Measurements from ENCODE around the gene STOX2.

The STOX2 gene

GRCh38 chr4:183969596-183969995 lies 64.5 kb downstream of the STOX2 start:
- TF ChIP-seq CREB5 (CRISPR knock-in tag; IDR thresholded peaks at IDR 0.05; ENCODE audit: low read depth) (no peak), ZNF70 (CRISPR knock-in tag; IDR thresholded peaks at IDR 0.05) (no peak)
- no peak for ATAC-seq

- no peak for ATAC-seq
- TF ChIP-seq RARB (CRISPR knock-in tag; IDR thresholded peaks at IDR 0.05) = no peak
- TF ChIP-seq POU6F1 (CRISPR knock-in tag; IDR thresholded peaks at IDR 0.05; ENCODE audit: borderline replicate concordance, low read depth) = no peak
- no peak for TF ChIP-seq ZFP3 (CRISPR knock-in tag; IDR thresholded peaks at IDR 0.05)
- no peak for TF ChIP-seq ZNF70 (CRISPR knock-in tag; IDR thresholded peaks at IDR 0.05)
- TF ChIP-seq TSHZ2 (CRISPR knock-in tag; IDR thresholded peaks at IDR 0.05) = no peak
- TF ChIP-seq ZFP30 (CRISPR knock-in tag; IDR thresholded peaks at IDR 0.05) = no peak
- TF ChIP-seq PPARA (CRISPR knock-in tag; IDR thresholded peaks at IDR 0.05; ENCODE audit: borderline replicate concordance) = no peak
- no peak for TF ChIP-seq CREB5 (CRISPR knock-in tag; IDR thresholded peaks at IDR 0.05; ENCODE audit: low read depth)
- TF ChIP-seq ISL1 (CRISPR knock-in tag; IDR thresholded peaks at IDR 0.05) = no peak
- TF ChIP-seq OSR1 (CRISPR knock-in tag; IDR thresholded peaks at IDR 0.05) = no peak
- TF ChIP-seq ARNTL (CRISPR knock-in tag; IDR thresholded peaks at IDR 0.05; ENCODE audit: borderline replicate concordance, low read depth) = no peak
- TF ChIP-seq BACH2 (CRISPR knock-in tag; IDR thresholded peaks at IDR 0.05; ENCODE audit: borderline replicate concordance) = no peak
- no peak for TF ChIP-seq CSRNP3 (CRISPR knock-in tag; IDR thresholded peaks at IDR 0.05)
- no peak for TF ChIP-seq ZNF8 (CRISPR knock-in tag; IDR thresholded peaks at IDR 0.05)
- TF ChIP-seq ESRRG (CRISPR knock-in tag; IDR thresholded peaks at IDR 0.05) = no peak
- TF ChIP-seq ZNF565 (CRISPR knock-in tag; conservative IDR thresholded peaks at IDR 0.05; ENCODE audit: low read depth) = no peak
Observed at GRCh38 chr4:183971929-183972490, 66.9 kb downstream of the STOX2 start.

GRCh38 chr4:183977707-183978106 lies 72.6 kb downstream of the STOX2 start:
- TF ChIP-seq POU6F1 (CRISPR knock-in tag; IDR thresholded peaks at IDR 0.05; ENCODE audit: borderline replicate concordance, low read depth) = no peak
- no peak for TF ChIP-seq ZNF565 (CRISPR knock-in tag; conservative IDR thresholded peaks at IDR 0.05; ENCODE audit: low read depth)
- no peak for TF ChIP-seq ZNF8 (CRISPR knock-in tag; IDR thresholded peaks at IDR 0.05)
- TF ChIP-seq ARNTL (CRISPR knock-in tag; IDR thresholded peaks at IDR 0.05; ENCODE audit: borderline replicate concordance, low read depth) = no peak
- no peak for TF ChIP-seq ZC3H10 (CRISPR knock-in tag; IDR thresholded peaks at IDR 0.05)
- TF ChIP-seq TOX (CRISPR knock-in tag; IDR thresholded peaks at IDR 0.05; ENCODE audit: borderline replicate concordance) = no peak
- TF ChIP-seq CSRNP3 (CRISPR knock-in tag; IDR thresholded peaks at IDR 0.05) = no peak
- TF ChIP-seq ZNF70 (CRISPR knock-in tag; IDR thresholded peaks at IDR 0.05) = no peak
- TF ChIP-seq ZFP3 (CRISPR knock-in tag; IDR thresholded peaks at IDR 0.05) = no peak
- TF ChIP-seq CREB5 (CRISPR knock-in tag; IDR thresholded peaks at IDR 0.05; ENCODE audit: low read depth) = no peak
- no peak for TF ChIP-seq TCF4 (CRISPR knock-in tag; IDR thresholded peaks at IDR 0.05; ENCODE audit: borderline replicate concordance)
- TF ChIP-seq OSR1 (CRISPR knock-in tag; IDR thresholded peaks at IDR 0.05) = no peak
- no peak for TF ChIP-seq GLIS3 (CRISPR knock-in tag; IDR thresholded peaks at IDR 0.05)
- TF ChIP-seq ISL1 (CRISPR knock-in tag; IDR thresholded peaks at IDR 0.05) = no peak
- TF ChIP-seq CSDC2 (CRISPR knock-in tag; IDR thresholded peaks at IDR 0.05) = no peak
- TF ChIP-seq PPARA (CRISPR knock-in tag; IDR thresholded peaks at IDR 0.05; ENCODE audit: borderline replicate concordance) = no peak
- TF ChIP-seq SNAI2 (CRISPR knock-in tag; IDR thresholded peaks at IDR 0.05) = no peak
- no peak for TF ChIP-seq BACH2 (CRISPR knock-in tag; IDR thresholded peaks at IDR 0.05; ENCODE audit: borderline replicate concordance)
- no peak for TF ChIP-seq ZFP30 (CRISPR knock-in tag; IDR thresholded peaks at IDR 0.05)
- TF ChIP-seq RARB (CRISPR knock-in tag; IDR thresholded peaks at IDR 0.05) = no peak
- no peak for ATAC-seq

Data from SK-N-SH treated with all-trans-retinoic acid at 6 μM for 48 hours (cell line).